SK-MEL-5 (cell line): Measurements from ENCODE around the gene JPT2. TPM values are rescaled to one million over a fixed set of nuclear protein-coding genes. Genes with fewer than 3 reads are reported as not detected.

Source experiments
- DNase-seq: peaks from one replicate; pipeline ENCODE4 v3.0.0-alpha.2; 2016; ENCODE audit warnings: low read depth, low spot score
- in situ Hi-C: cut with HindIII; loops from 2 replicates; pipeline ENCODE4 v1.10.0; 2016; ENCODE audit warnings: low sequenced_read_pairs, high pct_unique_total_duplicates, low pct_unique_long_range_greater_than_20kb
- polyA plus RNA-seq, 2 experiments: library from polyadenylated mRNA; depleted of rRNA; stranded (reverse); fragments of >200 nt; gene quantifications; 2 replicates each; pipeline ENCODE4 v1.2.3, GENCODE V29; 2015
- total RNA-seq: library from RNA; depleted of rRNA; stranded (reverse); fragments of >200 nt; shearing (Covaris generic); gene quantifications from 2 replicates; pipeline ENCODE4 v1.2.3, GENCODE V29; 2014; rRNA removed

JPT2 gene, protein sequence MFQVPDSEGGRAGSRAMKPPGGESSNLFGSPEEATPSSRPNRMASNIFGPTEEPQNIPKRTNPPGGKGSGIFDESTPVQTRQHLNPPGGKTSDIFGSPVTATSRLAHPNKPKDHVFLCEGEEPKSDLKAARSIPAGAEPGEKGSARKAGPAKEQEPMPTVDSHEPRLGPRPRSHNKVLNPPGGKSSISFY
- total RNA-seq, result 45.5 and 48.5 TPM in 2 replicates
- polyA plus RNA-seq (2015; cell fraction: cytosol; rRNA removed), result 75.8 and 87.3 TPM in 2 replicates
- polyA plus RNA-seq (2015; cell fraction: nucleus; rRNA removed), result 24.0 and 47.1 TPM in 2 replicates

DNA sequence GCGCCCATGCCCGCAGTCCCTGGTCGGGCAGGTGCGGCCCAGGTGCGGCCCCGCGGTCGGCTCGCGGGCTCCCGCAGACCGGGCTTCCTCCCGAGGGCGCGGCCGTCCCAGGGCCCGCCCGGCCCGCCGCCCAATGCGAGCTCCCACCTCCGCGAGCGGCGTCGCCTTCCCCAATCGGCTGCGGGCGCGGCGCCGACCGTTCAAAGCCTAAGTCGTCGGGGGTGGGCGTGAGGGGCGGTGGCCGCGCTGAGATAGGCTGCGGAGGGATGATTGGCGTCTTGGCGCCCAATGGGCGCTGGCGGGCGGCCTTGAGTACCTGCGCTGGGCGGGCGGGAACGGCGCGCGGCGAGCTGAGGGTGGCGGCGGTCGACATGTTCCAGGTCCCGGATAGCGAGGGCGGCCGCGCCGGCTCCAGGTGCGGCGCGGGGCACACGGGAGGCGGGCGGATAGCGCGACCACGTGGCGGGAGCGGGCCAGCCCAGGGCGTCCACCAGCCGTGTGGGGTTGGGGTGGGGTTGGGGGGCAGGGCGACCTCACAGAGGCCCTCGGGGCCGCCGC is at the start of gene JPT2:
Gene JPT2, plus strand, starts transcription at position 338 of the 558 bp plus-strand sequence. Its CDS starts 34 bp downstream, at position 372.
- in situ Hi-C loops, result no loop called here
- peak; percentile 94 for DNase-seq

- in situ Hi-C loops, result no loop called here
These were observed 47.4 kb upstream of the JPT2 start for GRCh38 chr16:1630450-1631213.

DNA sequence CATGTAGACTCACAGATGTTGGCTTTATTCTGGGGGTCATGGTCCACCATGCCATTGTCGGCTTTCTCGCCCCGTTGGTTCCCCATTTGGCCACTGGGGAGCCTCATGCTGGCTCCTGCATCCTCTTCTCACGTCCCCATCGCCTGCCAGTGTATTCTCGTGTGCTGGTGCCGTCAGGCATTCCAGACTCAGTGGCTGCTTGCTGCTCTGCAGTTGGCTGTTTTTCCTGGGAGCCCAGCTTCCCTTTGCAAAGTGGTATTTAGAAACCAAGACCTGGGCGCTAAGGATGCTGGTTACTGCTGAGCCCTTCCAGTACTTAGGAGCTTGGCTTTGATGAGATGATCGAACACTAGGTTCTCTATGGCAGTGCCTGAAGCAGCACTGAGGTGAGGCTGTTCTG is 46.8 kb upstream of the JPT2 start:
- no peak for DNase-seq
- in situ Hi-C loops, result no loop called here

More at GRCh38 chr16:1630450-1631213, 47.4 kb upstream of the JPT2 start:
- DNase-seq, result no peak

DNA sequence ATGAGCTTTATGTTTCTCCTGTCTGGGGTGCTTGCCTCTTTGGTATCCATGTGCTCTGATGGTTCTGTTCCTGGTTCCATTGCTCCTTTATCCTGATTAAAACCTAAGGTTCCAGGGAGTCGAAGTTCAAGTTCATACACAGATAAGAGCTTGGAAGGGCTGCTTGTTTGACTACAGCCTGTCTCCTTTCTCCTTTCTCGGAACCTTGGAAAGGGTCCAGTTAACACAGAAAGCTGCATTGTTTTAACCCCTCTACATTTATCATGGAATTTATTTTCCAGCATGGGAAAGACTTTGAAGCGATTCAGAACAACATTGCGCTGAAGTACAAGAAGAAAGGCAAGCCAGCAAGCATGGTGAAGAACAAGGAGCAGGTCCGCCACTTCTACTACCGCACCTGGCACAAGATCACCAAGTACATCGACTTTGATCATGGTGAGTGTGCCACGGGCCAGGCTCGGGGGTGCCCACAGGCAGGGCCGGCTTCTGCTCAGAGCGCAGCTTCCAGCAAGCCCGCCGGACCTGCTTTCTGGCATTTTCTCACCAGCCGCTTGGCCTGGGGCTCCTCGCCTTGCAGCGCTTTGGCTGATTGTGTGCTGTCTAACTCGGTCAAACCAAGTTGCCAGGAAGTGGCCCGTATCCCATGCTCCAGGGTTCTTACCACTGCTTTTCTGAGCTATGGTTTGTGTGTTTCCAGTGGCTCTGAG is 46.0 kb upstream of the JPT2 start:
- in situ Hi-C loops, result no loop called here
- no peak for DNase-seq

GRCh38 chr16:1632638-1632970 is 45.5 kb upstream of the JPT2 start:
- no peak for DNase-seq
- in situ Hi-C loops, result no loop called here

- DNase-seq, result no peak
- in situ Hi-C loops, result no loop called here
These were observed 44.8 kb upstream of the JPT2 start for GRCh38 chr16:1633310-1633709.

GRCh38 chr16:1634541-1634940 is 43.5 kb upstream of the JPT2 start:
- DNase-seq, result no peak
- in situ Hi-C loops, result no loop called here

DNA sequence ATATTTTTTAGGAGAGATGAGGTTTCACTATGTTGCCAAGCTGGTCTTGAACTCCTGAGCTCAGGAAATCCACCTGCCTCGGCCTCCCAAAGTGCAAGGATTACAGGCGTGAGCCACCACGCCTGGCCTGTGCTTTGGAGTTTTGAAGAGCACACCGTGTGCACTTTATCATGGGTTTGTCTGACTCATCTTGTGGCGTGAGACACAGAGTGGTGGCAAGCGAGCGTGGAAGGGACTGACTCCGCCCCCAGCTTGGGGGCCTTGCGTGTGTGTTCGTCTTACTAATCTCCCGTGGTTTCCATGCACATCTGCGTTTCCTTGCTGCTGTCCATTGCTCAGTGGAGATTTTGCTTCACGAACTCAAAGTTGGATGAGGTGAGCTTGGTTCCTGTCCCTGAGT is 43.0 kb upstream of the JPT2 start:
- in situ Hi-C loops, result no loop called here
- DNase-seq, result no peak

- DNase-seq, result no peak
- in situ Hi-C loops, result no loop called here
These were observed 40.6 kb upstream of the JPT2 start for GRCh38 chr16:1637526-1637925.

DNA sequence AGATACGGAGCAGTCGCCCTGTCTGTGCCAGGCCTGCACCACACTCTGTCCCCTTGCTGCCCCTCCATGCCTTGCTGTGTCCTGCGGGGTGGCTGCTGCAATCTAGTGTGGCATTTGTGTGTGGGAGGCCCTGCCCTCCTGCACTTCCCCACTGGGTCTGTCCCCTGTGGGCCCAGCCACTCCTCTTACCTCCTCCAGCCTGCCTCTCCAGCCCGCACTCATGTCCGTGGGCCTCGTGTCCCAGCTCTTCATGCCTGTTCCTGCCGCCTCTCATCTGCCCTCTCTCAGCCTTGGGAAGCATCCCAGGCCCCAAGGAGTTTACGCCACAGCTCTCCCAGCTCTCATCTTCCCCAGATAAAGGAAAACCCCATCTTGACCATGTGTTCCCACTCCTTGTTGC is 39.3 kb upstream of the JPT2 start:
- in situ Hi-C loops, result no loop called here
- no peak for DNase-seq

GRCh38 chr16:1639282-1639681 is 38.8 kb upstream of the JPT2 start:
- in situ Hi-C loops, result no loop called here
- peak; percentile 16 for DNase-seq

GRCh38 chr16:1639860-1640259 is 38.2 kb upstream of the JPT2 start:
- DNase-seq, result no peak
- in situ Hi-C loops, result no loop called here

DNA sequence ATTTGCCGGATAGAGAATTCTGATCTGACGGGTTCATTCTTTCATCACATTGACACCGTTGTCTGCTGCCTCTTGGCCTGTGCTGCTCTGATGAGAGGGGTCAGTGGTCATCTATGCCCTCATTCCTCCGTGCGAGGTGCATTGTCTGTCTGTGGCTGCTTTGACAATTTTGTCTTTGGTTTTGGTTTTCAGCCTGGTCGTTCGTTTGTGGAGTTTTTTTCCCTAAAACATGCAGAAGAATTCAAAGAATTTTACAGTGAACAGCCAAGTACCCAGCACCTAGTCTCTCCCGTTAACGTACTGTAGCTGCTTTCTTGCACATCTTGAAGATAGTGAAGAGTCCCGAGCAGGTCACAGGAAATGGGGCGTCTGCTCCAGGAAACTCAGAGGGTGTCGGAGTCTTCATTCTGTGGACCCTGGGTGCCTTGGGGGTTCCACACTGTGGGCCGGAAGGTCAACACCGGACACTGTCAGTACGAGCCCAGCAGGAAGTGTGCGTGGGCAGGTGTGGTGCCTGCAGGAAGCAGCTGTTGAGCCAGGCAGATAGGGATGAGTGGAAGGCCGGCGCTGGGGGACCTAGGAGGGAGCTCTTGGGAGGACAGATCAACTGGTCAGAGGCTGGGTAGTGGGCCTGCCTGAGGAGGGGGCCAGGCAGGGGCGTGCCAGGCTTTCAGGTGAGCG is 37.7 kb upstream of the JPT2 start:
- no peak for DNase-seq
- in situ Hi-C loops, result no loop called here

DNA sequence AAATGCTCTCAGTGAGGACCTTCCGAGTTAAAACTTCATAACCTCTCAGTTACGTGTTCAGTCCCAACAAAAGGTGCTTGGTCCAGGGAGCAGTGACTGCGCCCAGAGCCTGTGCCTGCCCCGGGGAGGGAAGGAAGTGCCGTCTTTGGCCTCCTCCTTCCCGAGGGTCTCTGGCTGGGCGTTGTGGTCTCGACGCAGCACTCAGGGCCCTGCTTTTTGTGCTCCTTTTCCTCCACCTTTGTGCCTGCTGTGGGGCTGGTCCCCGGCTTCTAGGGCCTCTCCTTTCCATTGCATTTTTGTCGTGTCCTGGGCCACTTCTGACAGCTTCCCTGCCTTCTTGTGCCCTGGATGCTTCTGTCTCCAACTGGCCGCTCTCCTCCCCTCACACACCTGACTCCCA is 36.8 kb upstream of the JPT2 start:
- in situ Hi-C loops, result no loop called here
- DNase-seq, result no peak

GRCh38 chr16:1642148-1642547 is 35.9 kb upstream of the JPT2 start:
- DNase-seq, result no peak
- in situ Hi-C loops, result no loop called here

DNA sequence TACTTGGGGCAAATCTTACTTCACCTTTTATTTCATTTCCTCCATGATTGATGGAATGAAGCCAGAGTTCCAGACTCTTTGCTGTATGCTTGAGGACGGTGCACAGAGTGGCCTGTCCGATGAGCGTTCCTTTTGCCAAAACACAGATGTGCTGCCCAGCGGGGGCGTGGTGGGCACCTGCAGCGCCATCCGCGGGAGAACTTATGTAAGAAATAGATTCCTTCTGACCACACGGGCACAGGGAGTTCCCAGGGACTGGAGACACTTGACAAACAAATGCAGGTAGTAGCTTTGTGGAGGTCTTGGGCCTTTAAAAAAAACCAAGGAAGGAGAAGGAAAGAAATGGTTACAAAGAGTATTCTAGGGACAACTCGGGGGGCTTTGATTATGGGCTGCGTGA is 35.3 kb upstream of the JPT2 start:
- no peak for DNase-seq
- in situ Hi-C loops, result no loop called here

DNA sequence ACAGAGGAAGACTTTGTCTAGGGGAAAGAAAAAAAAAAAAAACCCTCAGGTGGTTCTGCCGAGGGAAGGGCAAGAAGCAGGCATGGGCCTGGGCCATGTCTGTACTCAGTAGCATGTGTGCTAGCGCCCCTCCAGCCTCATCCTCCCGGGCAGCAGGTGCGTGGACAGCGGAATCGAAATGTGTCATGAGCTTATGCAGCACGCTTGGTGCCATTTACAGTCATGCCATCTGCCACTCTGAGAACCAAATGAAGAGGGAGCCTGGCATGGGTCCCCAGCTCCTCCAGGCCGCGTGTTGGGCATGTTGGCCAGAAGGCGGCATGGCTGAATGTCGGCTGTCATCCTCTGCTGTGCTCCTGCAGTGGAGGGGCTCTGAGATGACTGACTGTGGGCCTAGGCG is 34.6 kb upstream of the JPT2 start:
- DNase-seq, result no peak
- in situ Hi-C loops, result no loop called here
